ENCODE results near the gene MX1. TPM values are rescaled to one million over a fixed set of nuclear protein-coding genes. Genes with fewer than 3 reads are reported as not detected.

MX1 gene
- polyA plus RNA-seq, 2 of the 4 experiments (the other 2 are of a cell fraction): 0.58 to 0.96 TPM

DNA sequence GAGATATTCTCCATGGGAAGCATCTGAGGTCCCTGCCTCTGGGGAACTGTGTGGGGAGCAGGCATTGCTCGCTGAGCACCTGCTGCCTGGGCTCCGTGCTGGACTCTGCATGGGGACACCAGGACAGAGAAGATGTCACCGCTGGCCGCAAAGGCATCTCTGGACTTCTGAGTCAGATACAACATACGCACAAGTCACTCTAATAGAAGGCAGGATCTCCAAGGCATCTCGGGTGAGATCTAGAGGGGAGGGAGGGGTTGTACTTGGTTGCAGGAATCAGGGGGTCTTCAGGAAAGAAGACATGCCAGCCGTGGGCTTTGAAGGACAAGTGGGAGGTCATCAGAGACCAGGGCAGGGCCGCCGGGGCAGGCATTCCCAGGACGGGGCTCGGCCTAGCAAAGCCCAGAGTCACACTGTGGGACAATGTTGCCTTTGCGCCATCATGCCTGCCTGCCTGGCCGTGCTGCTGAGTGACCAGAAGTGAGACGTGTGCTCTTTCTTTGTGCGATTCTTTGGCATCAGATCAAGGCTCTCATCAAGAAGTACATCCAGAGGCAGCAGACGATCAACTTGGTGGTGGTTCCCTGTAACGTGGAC, 35.9 kb upstream of the MX1 start (continued):
- TF ChIP-seq, protein P1, sequence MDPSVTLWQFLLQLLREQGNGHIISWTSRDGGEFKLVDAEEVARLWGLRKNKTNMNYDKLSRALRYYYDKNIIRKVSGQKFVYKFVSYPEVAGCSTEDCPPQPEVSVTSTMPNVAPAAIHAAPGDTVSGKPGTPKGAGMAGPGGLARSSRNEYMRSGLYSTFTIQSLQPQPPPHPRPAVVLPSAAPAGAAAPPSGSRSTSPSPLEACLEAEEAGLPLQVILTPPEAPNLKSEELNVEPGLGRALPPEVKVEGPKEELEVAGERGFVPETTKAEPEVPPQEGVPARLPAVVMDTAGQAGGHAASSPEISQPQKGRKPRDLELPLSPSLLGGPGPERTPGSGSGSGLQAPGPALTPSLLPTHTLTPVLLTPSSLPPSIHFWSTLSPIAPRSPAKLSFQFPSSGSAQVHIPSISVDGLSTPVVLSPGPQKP (IDR thresholded peaks at IDR 0.05; ENCODE audit: low read depth, low read length): no peak

DNA sequence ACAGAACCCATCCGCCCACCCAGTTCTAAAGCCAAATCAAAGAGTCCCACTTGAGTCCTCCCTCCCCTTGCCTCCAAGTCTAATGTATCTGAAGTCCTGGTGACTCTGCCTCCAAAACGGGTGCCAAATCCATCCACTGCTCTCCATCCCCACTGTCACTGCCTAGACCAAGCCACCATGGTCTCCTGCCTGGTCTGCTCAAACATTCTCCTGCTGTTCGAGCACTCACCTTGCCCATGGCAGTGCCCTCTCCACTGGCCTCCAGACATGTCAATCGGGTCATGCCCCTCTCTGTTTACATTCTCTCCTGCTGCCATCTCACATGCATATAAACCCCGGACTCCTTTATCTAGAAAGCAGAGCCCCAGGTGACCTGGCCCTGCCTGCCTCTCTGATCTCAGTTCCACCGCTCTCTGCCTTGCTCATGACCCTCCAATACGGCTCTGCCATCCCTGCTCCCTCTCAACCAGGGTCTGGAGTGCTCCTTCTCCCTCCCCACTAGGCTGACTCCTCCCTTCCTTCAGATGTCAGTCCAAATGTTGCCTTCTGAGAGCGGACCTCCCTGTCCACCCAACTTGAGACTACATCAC, 32.1 kb upstream of the MX1 start:
- H3K4me1 ChIP-seq: no peaks in the 10 kb centered on the region
- no peak for ATAC-seq
- 47% methylated on average over 8 of the region's 8 CpGs for WGBS (ENCODE audit: missing lambda C conversion rate)
- H3K4me2 ChIP-seq: no peak overlapping the region
- no peak overlapping the region for H3K4me3 ChIP-seq
- DNase-seq (ENCODE audit: low read depth in 1 of 2, low spot score in 1 of 2): no peak
- no peak for TF ChIP-seq ZC3H11A (IDR thresholded peaks at IDR 0.05)
- no peak for TF ChIP-seq FOSL2 (IDR thresholded peaks at IDR 0.05)
- no peak for TF ChIP-seq FOSL2 (CRISPR knock-in tag; IDR thresholded peaks at IDR 0.05)
- TF ChIP-seq RARB (CRISPR knock-in tag; IDR thresholded peaks at IDR 0.05): no peak
- TF ChIP-seq JUN (IDR thresholded peaks at IDR 0.05): no peak
- TF ChIP-seq NFE2L2 (conservative IDR thresholded peaks at IDR 0.05; ENCODE audit: low read length): no peak
- TF ChIP-seq RFX5 (IDR thresholded peaks at IDR 0.05): no peak
- no peak for TF ChIP-seq CBX2 (IDR thresholded peaks at IDR 0.05; ENCODE audit: borderline replicate concordance, low read depth)
- TF ChIP-seq FOSB (CRISPR knock-in tag; IDR thresholded peaks at IDR 0.05): no peak
- no peak for TF ChIP-seq MAZ (IDR thresholded peaks at IDR 0.05; ENCODE audit: borderline replicate concordance, low read depth, low read length)
- TF ChIP-seq MAFK (IDR thresholded peaks at IDR 0.05; ENCODE audit: partially characterized antibody): no peak
- no peak for TF ChIP-seq HOXA7 (CRISPR knock-in tag; IDR thresholded peaks at IDR 0.05)
- TF ChIP-seq, protein P2, sequence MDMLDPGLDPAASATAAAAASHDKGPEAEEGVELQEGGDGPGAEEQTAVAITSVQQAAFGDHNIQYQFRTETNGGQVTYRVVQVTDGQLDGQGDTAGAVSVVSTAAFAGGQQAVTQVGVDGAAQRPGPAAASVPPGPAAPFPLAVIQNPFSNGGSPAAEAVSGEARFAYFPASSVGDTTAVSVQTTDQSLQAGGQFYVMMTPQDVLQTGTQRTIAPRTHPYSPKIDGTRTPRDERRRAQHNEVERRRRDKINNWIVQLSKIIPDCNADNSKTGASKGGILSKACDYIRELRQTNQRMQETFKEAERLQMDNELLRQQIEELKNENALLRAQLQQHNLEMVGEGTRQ (IDR thresholded peaks at IDR 0.05): no peak
- TF ChIP-seq, protein P3, sequence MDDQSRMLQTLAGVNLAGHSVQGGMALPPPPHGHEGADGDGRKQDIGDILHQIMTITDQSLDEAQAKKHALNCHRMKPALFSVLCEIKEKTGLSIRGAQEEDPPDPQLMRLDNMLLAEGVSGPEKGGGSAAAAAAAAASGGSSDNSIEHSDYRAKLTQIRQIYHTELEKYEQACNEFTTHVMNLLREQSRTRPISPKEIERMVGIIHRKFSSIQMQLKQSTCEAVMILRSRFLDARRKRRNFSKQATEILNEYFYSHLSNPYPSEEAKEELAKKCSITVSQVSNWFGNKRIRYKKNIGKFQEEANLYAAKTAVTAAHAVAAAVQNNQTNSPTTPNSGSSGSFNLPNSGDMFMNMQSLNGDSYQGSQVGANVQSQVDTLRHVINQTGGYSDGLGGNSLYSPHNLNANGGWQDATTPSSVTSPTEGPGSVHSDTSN (IDR thresholded peaks at IDR 0.05): no peak
- TF ChIP-seq PHF8 (IDR thresholded peaks at IDR 0.05; ENCODE audit: borderline replicate concordance, low read depth): no peak
- no peak for TF ChIP-seq CEBPB (IDR thresholded peaks at IDR 0.05)
- no peak for TF ChIP-seq HDAC2 (IDR thresholded peaks at IDR 0.05)
- TF ChIP-seq SREBF2 (IDR thresholded peaks at IDR 0.05): no peak
- TF ChIP-seq ZSCAN20 (CRISPR knock-in tag; IDR thresholded peaks at IDR 0.05): no peak
- TF ChIP-seq CHD2 (IDR thresholded peaks at IDR 0.05; ENCODE audit: low read length, partially characterized antibody): no peak
- H3K9me3 ChIP-seq: no peaks in the 10 kb centered on the region
- FAIRE-seq: no peak
- no peak overlapping the region for H3K27ac ChIP-seq
- ChIA-PET POLR2A (no interaction called here), CTCF (no interaction called here)

DNA sequence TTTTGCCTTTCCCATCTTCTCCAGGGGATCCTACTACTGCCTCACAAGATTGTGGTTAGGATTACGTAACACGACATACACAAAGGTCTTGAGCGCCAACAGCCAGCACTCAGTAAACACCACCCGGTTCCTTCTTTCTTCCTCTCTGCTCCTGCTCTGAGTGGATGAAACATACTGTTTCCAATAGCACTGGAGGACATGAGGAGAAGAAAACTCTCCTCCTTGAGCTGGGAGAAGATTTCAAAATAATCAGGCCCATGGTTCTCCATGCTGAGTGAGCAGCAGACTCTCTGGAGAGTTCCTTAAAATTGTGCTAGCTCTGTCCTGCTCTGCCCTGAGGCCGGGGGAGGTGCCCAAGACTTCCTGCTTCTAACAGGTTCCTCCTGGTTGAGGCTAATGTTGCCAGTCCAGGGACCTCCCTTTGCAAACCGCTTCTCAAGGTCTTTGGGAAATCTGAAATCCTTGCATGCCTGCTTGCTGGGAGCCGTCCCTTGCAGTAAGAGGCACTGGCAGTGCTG, 29.4 kb upstream of the MX1 start:
- ChIA-PET CTCF (no interaction called here), POLR2A (no interaction called here)
- TF ChIP-seq RFX5 (IDR thresholded peaks at IDR 0.05): no peak
- TF ChIP-seq ZSCAN20 (CRISPR knock-in tag; IDR thresholded peaks at IDR 0.05): no peak
- no peak for TF ChIP-seq RAD21 (conservative IDR thresholded peaks at IDR 0.05 in 1 of 2, IDR thresholded peaks at IDR 0.05 in 1 of 2)
- no peak for TF ChIP-seq ZNF302 (CRISPR knock-in tag; IDR thresholded peaks at IDR 0.05)
- FAIRE-seq (no peak), ATAC-seq (no peak), DNase-seq (ENCODE audit: low read depth in 1 of 2, low spot score in 1 of 2) (no peak)
- Histone ChIP-seq H3K9me3 (no peaks in the 10 kb centered on the region), H3K4me1 (no peaks in the 10 kb centered on the region), H3K27ac (no peak overlapping the region), H3K4me3 (no peak overlapping the region), H3K4me2 (0 out of 3 replicates have a peak overlapping the region, but pooled peaks have one; percentile 21)
- WGBS (ENCODE audit: missing lambda C conversion rate): 15% methylated on average over 7 of the region's 7 CpGs
